ENCODE measurements around the gene PRAC1. TPM values are rescaled to one million over a fixed set of nuclear protein-coding genes. Genes with fewer than 3 reads are reported as not detected.

The PRAC1 gene
- total and polyA plus RNA-seq, 2 of the 8 experiments (the other 6 are each of a cell fraction or from before 2014, with no cell fraction given): not detected

GRCh38 chr17:48751733-48752398, 29.5 kb upstream of the PRAC1 start (continued):
- TF ChIP-seq ATF2 (IDR thresholded peaks at IDR 0.05; ENCODE audit: low read length): no peak
